Measurements from ENCODE around the gene SYNGR2.

SYNGR2 gene

DNA sequence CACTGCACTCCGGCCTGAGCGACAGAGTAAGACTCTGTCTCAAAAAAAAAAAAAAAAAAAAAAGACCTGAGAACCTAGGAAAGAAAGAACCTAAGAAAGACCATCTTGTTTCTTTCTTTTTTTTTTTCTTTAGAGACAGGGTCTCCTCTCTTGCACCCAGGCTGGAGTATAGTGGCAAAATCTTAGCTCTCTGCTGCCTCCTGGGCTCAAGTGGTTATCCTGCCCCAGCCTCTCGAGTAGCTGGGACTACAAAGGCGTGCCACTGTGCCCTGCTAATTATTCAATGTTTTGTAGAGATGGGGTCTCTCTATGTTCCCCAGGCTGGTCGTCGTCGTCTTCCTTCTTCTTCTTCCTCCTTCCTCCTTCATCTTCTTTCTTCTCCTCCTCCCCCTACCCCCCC lies 37.9 kb downstream of the SYNGR2 start:
- DNase-seq (ENCODE audit: extremely low spot score), result no peak
- ChIA-PET CTCF (interaction anchor here (1.1 kb wide), 2 partner anchors 30 to 78 kb away, joined by 3 to 4 read pairs; no protein-coding TSS in a partner anchor), POLR2A (interaction anchor here (1.1 kb wide), 1 partner anchor 8 kb away, joined by 4 read pairs; no protein-coding TSS in a partner anchor)
- TF ChIP-seq TARDBP (IDR thresholded peaks at IDR 0.05), result no peak
- no peak for TF ChIP-seq FOXA1 (IDR thresholded peaks at IDR 0.05)
- no peak for TF ChIP-seq CTBP1 (IDR thresholded peaks at IDR 0.05; ENCODE audit: borderline replicate concordance)
- TF ChIP-seq SP1 (IDR thresholded peaks at IDR 0.05), result no peak
- TF ChIP-seq HDGF (IDR thresholded peaks at IDR 0.05; ENCODE audit: borderline replicate concordance), result no peak
- TF ChIP-seq, protein P1, sequence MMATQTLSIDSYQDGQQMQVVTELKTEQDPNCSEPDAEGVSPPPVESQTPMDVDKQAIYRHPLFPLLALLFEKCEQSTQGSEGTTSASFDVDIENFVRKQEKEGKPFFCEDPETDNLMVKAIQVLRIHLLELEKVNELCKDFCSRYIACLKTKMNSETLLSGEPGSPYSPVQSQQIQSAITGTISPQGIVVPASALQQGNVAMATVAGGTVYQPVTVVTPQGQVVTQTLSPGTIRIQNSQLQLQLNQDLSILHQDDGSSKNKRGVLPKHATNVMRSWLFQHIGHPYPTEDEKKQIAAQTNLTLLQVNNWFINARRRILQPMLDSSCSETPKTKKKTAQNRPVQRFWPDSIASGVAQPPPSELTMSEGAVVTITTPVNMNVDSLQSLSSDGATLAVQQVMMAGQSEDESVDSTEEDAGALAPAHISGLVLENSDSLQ (IDR thresholded peaks at IDR 0.05), result no peak
- TF ChIP-seq NFRKB (IDR thresholded peaks at IDR 0.05), result no peak
- no peak for TF ChIP-seq LEF1 (IDR thresholded peaks at IDR 0.05; ENCODE audit: borderline replicate concordance)
- no peak for TF ChIP-seq ZNF384 (IDR thresholded peaks at IDR 0.05)
- TF ChIP-seq ELF4 (IDR thresholded peaks at IDR 0.05), result no peak
- no peak for TF ChIP-seq ARNT (IDR thresholded peaks at IDR 0.05)
- no peak for TF ChIP-seq FOXM1 (IDR thresholded peaks at IDR 0.05; ENCODE audit: borderline replicate concordance)
- no peak for TF ChIP-seq L3MBTL2 (conservative IDR thresholded peaks at IDR 0.05)
- no peak for TF ChIP-seq BHLHE40 (IDR thresholded peaks at IDR 0.05; ENCODE audit: borderline replicate concordance)
- TF ChIP-seq SUZ12 (IDR thresholded peaks at IDR 0.05), result no peak
- no peak for TF ChIP-seq FOXK2 (IDR thresholded peaks at IDR 0.05)

DNA sequence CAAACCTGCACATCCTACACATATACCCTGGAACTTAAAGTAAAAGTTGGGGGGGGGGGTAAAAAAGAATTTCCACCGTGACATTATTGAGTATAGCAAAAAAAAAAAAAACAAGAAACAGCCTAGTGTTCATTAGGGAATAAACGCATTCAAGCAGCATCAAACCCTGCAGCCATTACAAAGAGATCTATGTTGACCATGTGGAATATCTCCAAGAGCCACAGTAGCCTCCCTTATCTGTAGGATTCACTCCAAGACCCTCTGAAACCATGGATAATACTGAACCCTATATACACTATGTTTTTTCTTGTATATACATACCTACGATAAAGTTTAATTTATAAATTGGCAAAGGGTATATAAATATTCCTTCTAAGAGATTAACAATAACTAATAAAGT lies 40.1 kb downstream of the SYNGR2 start:
- CTCF ChIA-PET, result no interaction called here
- TF ChIP-seq HDGF (IDR thresholded peaks at IDR 0.05; ENCODE audit: borderline replicate concordance), result no peak
- TF ChIP-seq, protein P1 (IDR thresholded peaks at IDR 0.05), result no peak
- TF ChIP-seq SP1 (IDR thresholded peaks at IDR 0.05), result no peak
- TF ChIP-seq SUZ12 (IDR thresholded peaks at IDR 0.05), result no peak
- TF ChIP-seq NFRKB (IDR thresholded peaks at IDR 0.05), result no peak
- TF ChIP-seq FOXM1 (IDR thresholded peaks at IDR 0.05; ENCODE audit: borderline replicate concordance), result no peak
- TF ChIP-seq CTBP1 (IDR thresholded peaks at IDR 0.05; ENCODE audit: borderline replicate concordance), result no peak
- TF ChIP-seq TARDBP (IDR thresholded peaks at IDR 0.05), result no peak
- no peak for TF ChIP-seq ELF4 (IDR thresholded peaks at IDR 0.05)
- TF ChIP-seq LEF1 (IDR thresholded peaks at IDR 0.05; ENCODE audit: borderline replicate concordance), result no peak
- TF ChIP-seq L3MBTL2 (conservative IDR thresholded peaks at IDR 0.05), result no peak
- no peak for TF ChIP-seq ARNT (IDR thresholded peaks at IDR 0.05)
- no peak for TF ChIP-seq ZNF384 (IDR thresholded peaks at IDR 0.05)
- TF ChIP-seq BHLHE40 (IDR thresholded peaks at IDR 0.05; ENCODE audit: borderline replicate concordance), result no peak
- no peak for TF ChIP-seq FOXA1 (IDR thresholded peaks at IDR 0.05)
- no peak for TF ChIP-seq FOXK2 (IDR thresholded peaks at IDR 0.05)
- DNase-seq (ENCODE audit: extremely low spot score), result no peak
- POLR2A ChIA-PET, result no interaction called here

DNA sequence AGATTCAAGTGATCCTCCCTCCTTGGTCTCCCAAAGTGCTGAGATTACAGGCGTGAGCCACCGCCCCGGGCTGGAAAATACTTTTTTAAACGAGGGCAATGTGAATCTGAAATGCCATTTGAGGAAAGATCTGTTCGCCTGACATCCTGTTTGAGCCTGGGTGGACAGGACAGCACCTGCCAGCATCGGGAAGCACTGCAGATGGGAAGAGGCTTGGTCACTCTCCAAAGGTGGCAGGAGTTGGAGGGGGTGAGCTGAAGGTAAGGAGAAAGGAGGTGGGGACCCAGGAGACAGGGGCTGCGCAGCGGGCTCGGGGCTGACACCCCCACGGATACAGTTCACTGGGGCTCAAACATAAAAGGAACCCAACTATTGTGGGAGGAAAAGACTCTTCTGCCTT lies 41.7 kb downstream of the SYNGR2 start:
- TF ChIP-seq ZNF384 (IDR thresholded peaks at IDR 0.05), result no peak
- TF ChIP-seq BHLHE40 (IDR thresholded peaks at IDR 0.05; ENCODE audit: borderline replicate concordance), result no peak

DNA sequence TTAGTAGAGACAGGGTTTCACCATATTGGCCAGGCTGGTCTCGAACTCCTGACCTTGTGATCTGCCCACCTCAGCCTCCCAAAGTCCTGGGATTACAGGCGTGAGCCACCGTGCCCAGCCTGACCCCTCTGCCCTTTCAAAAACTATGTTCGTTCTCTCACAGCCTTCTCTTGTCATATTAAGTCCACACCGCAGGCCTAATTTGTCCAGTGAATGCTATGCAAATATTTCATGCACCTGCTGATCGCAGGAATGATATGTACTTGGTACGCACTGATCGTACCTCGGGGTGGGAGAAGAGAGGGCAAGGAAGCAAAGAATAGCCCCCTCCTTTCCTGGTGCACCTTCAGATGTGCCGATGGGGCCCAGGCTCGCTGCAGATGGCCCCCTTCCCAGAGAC lies 42.7 kb downstream of the SYNGR2 start:
- ChIA-PET POLR2A (no interaction called here), CTCF (no interaction called here)
- TF ChIP-seq TARDBP (IDR thresholded peaks at IDR 0.05) (no peak), HDGF (IDR thresholded peaks at IDR 0.05; ENCODE audit: borderline replicate concordance) (no peak), FOXK2 (IDR thresholded peaks at IDR 0.05) (no peak), SP1 (IDR thresholded peaks at IDR 0.05) (no peak), NFRKB (IDR thresholded peaks at IDR 0.05) (no peak), CTBP1 (IDR thresholded peaks at IDR 0.05; ENCODE audit: borderline replicate concordance) (no peak), FOXA1 (IDR thresholded peaks at IDR 0.05) (no peak), LEF1 (IDR thresholded peaks at IDR 0.05; ENCODE audit: borderline replicate concordance) (no peak), ZNF384 (IDR thresholded peaks at IDR 0.05) (no peak), ARNT (IDR thresholded peaks at IDR 0.05) (no peak), ELF4 (IDR thresholded peaks at IDR 0.05) (no peak), SUZ12 (IDR thresholded peaks at IDR 0.05) (no peak), FOXM1 (IDR thresholded peaks at IDR 0.05; ENCODE audit: borderline replicate concordance) (no peak), BHLHE40 (IDR thresholded peaks at IDR 0.05; ENCODE audit: borderline replicate concordance) (no peak), L3MBTL2 (conservative IDR thresholded peaks at IDR 0.05) (no peak)
- TF ChIP-seq, protein P1 (IDR thresholded peaks at IDR 0.05), result no peak
- no peak for DNase-seq (ENCODE audit: extremely low spot score)

More for the DNA sequence above, 41.7 kb downstream of the SYNGR2 start:
- ChIA-PET POLR2A (no interaction called here), CTCF (no interaction called here)
- DNase-seq (ENCODE audit: extremely low spot score), result no peak

DNA sequence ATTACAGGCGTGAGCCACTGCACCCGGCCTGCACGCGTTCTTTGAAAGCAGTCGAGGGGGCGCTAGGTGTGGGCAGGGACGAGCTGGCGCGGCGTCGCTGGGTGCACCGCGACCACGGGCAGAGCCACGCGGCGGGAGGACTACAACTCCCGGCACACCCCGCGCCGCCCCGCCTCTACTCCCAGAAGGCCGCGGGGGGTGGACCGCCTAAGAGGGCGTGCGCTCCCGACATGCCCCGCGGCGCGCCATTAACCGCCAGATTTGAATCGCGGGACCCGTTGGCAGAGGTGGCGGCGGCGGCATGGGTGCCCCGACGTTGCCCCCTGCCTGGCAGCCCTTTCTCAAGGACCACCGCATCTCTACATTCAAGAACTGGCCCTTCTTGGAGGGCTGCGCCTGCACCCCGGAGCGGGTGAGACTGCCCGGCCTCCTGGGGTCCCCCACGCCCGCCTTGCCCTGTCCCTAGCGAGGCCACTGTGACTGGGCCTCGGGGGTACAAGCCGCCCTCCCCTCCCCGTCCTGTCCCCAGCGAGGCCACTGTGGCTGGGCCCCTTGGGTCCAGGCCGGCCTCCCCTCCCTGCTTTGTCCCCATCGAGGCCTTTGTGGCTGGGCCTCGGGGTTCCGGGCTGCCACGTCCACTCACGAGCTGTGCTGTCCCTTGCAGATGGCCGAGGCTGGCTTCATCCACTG lies 45.8 kb downstream of the SYNGR2 start, which contains the start of gene BIRC5:
BIRC5 (plus strand) TSS at position 238 of the 690 bp plus-strand sequence; CDS start at position 302, 64 bp downstream.
- peak; percentile 98 for DNase-seq (ENCODE audit: extremely low spot score)
- ChIA-PET CTCF (interaction anchor here (0.8 to 1.3 kb wide), 3 partner anchors 27 to 231 kb away, joined by 3 to 4 read pairs (median 3); partner anchors contain the start of gene AFMID), POLR2A (interaction anchor here (0.6 to 2.4 kb wide), 10 partner anchors 8 to 118 kb away, joined by 3 to 26 read pairs (median 4); partner anchors contain the start of genes AFMID and TK1)
- TF ChIP-seq NFRKB (IDR thresholded peaks at IDR 0.05) (no peak), SP1 (IDR thresholded peaks at IDR 0.05) (no peak), ARNT (IDR thresholded peaks at IDR 0.05) (no peak), ELF4 (IDR thresholded peaks at IDR 0.05) (no peak), L3MBTL2 (conservative IDR thresholded peaks at IDR 0.05) (peak; percentile 96), CTBP1 (IDR thresholded peaks at IDR 0.05; ENCODE audit: borderline replicate concordance) (no peak), FOXA1 (IDR thresholded peaks at IDR 0.05) (no peak), ZNF384 (IDR thresholded peaks at IDR 0.05) (no peak), FOXM1 (IDR thresholded peaks at IDR 0.05; ENCODE audit: borderline replicate concordance) (peak; percentile 94), LEF1 (IDR thresholded peaks at IDR 0.05; ENCODE audit: borderline replicate concordance) (no peak), FOXK2 (IDR thresholded peaks at IDR 0.05) (no peak), BHLHE40 (IDR thresholded peaks at IDR 0.05; ENCODE audit: borderline replicate concordance) (no peak), HDGF (IDR thresholded peaks at IDR 0.05; ENCODE audit: borderline replicate concordance) (no peak), TARDBP (IDR thresholded peaks at IDR 0.05) (no peak), SUZ12 (IDR thresholded peaks at IDR 0.05) (no peak)
- TF ChIP-seq, protein P1 (IDR thresholded peaks at IDR 0.05), result no peak

All from HEK293T (cell line).